Activated CD4-positive, alpha-beta T cell treated with anti-CD3 and anti-CD28 coated beads, Interleukin-2, Interleukin-4, amounts not matched to agents 100 ng/mL and 50 ng/mL, durations not matched to agents 16 hours and 8 hours (primary cell): ENCODE results near the gene FRK.

ENCODE experiments used
- DNase-seq: peaks from one replicate; pipeline ENCODE4 v3.0.0-alpha.2; 2020; ENCODE audit warnings: low spot score

The FRK gene

GRCh38 chr6:115887891-115888290 is 172.8 kb downstream of the FRK start:
- no peak for DNase-seq

GRCh38 chr6:115885636-115886366 is 174.9 kb downstream of the FRK start:
- no peak for DNase-seq

- DNase-seq: no peak
Observed at GRCh38 chr6:115882771-115883170, 177.9 kb downstream of the FRK start.

GRCh38 chr6:115882174-115882573 is 178.5 kb downstream of the FRK start:
- DNase-seq: no peak
